GM18519 (cell line): ENCODE data around the gene BEND3.
A peak's percentile ranks its signal among the peaks of the same experiment; 100 is the strongest.
"Not testable (repeated sequence)": the region's sequence is repeated elsewhere in the genome, so short reads cannot be mapped to it uniquely, and the experiment has no call there.

Experiments used
- ATAC-seq: cut with Tn5 transposase; IDR thresholded peaks from one replicate; pipeline ENCODE4 v1.9.1; 2021; ENCODE audit warnings: mild to moderate bottlenecking, moderate library complexity; ENCODE audit not compliant: unreplicated experiment, low FRiP score

Gene BEND3

DNA sequence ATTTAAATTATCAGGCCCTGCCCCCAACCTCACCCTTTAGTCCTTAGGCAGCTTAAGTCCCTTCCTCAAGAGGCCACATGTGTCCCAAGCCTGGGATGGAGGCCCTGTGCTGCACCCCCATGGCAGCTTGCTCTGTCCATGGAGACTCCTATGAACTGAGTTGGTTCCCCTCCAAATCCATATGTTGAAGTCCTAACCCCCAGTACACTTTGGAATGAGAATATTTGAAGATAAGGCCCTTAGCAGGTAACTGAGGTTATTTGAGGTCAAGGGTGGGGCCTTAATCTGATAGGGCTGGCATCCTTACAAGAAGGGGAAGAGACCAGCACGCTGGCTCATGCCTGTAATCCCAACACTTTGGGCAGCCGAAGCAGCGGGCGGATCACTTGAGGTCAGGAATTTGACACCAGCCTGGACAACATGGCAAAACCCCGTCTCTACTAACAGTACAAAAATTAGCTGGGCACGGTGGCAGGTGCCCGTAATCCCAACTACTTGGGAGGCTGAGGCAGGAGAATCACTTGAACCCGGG is 6.7 kb upstream of the BEND3 start:
- ATAC-seq, result no peak

DNA sequence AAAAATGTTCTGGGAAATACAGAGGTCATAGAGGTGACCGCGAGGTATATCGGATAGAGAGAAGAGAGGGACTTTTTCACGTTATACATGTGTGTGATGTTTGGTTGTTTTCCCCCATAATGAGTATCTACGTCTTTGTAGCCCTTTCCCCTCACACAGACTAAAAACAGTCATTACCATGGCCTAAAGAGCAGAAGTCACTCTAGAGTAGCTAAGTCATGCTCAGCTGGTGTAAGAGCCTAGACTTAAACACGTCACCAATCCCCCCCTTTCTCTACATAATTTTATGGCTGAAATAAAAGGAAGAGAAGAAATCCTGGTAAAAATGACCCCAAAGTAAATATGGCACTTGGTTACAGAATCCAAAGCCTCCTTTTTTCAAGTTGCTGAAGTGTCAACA is 6.0 kb upstream of the BEND3 start:
- ATAC-seq, result no peak

DNA sequence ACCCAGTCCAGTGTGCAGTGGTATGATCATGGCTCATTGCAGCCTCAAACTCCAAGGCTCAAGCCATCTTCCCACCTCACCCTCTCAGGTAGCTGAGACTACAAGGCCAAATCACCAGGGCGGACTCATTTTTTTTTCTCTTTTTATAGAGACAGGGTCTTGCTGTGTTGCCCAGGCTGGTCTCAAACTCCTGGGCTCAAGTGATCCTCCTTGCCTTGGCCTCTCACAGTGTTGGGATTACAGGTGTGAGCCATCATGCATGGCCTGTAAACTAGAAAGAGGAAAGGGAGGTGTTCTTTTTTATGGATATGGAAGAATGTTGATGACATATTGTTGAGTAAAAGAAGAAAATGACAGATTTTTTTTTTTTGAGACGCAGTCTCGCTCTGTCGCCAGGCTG is 5.1 kb upstream of the BEND3 start:
- no peak for ATAC-seq

DNA sequence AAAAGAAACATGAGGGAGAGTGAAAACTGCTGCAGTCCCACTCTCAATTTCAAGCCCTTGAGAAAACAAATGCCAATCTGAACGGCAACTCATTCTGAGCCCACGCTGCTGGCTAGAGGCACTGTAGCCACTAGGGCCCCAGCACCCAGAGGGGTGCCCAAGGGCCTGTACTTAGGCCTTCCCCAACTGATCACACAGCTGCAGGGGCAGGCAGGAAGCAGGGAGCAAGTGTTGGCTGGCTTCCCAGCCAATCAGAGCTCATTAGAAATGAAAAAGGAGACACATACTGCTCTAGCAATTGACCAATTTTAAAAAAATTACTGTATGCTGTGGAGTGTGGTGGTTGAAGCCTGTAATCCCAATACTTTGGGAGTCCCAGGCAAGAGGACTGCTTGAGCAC is 3.7 kb upstream of the BEND3 start:
- ATAC-seq, result no peak

GRCh38 chr6:107118540-107118939 is 3.2 kb upstream of the BEND3 start:
- not testable (repeated sequence) for ATAC-seq

DNA sequence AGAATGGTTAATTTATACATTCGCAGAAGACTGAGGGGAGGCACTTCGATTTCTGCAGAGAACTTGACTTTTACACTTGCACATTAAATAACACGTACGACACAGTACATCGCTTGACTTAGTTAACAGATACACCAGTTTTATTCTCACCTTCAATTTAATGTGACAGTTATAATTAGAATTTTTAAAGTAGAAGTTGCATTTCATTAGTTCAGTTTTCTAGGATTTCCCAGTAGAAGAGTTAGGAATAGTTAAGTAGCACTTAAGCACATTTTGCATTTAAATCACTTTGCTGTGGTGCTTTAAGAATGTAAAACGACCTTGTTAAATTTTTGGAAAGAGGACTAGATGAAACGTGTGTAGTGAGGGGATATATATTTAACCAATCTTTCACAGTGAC is 1.6 kb upstream of the BEND3 start:
- ATAC-seq, result no peak

GRCh38 chr6:107116328-107116892 is 1.1 kb upstream of the BEND3 start:
- no peak for ATAC-seq

GRCh38 chr6:107115695-107116327 is 496 bp upstream of the BEND3 start:
- ATAC-seq, result no peak

GRCh38 chr6:107114213-107114925 is 946 bp downstream of the BEND3 start:
- ATAC-seq, result peak; percentile 56

DNA sequence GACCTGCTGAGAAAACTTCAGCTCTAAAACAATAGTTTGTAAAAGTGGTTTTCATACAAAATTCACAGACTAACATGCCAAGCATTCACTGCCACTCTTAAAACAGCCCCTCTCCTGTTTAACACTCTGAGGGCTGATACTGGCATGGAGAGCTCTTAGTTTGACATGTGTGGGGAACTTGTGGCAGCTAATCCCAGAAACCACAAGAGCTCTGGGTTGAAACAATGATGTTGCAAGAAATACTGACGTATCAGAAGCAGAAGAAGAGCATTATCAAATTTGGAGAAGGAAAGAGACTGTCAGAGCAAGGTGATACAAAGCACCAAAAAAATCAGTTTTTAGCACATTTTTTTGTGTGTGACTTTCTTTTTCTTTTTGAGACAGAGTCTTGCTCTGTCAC is 5.1 kb downstream of the BEND3 start:
- ATAC-seq, result no peak

GRCh38 chr6:107108201-107108890 is 7.0 kb downstream of the BEND3 start:
- ATAC-seq, result no peak

DNA sequence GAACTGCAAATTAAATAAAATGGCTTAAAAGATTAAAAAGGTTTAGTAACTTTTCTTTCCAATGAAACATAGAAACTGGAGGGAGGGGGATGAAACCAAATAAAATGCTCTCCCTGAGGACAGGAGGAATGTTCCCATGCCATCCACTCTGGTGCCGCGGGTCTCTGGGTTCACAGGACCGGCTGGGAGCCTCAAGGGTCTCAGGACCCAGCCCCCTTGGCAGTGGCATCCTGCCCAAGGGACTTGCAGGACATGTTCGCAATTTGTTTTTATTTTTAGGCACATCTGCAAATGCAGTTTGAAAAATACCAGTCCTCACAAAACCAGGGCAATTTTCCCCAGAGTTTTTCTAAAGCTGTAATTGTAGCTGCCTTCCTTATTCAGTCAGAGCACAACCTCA is 7.5 kb downstream of the BEND3 start:
- no peak for ATAC-seq

GRCh38 chr6:107106165-107106564 is 9.2 kb downstream of the BEND3 start:
- no peak for ATAC-seq

DNA sequence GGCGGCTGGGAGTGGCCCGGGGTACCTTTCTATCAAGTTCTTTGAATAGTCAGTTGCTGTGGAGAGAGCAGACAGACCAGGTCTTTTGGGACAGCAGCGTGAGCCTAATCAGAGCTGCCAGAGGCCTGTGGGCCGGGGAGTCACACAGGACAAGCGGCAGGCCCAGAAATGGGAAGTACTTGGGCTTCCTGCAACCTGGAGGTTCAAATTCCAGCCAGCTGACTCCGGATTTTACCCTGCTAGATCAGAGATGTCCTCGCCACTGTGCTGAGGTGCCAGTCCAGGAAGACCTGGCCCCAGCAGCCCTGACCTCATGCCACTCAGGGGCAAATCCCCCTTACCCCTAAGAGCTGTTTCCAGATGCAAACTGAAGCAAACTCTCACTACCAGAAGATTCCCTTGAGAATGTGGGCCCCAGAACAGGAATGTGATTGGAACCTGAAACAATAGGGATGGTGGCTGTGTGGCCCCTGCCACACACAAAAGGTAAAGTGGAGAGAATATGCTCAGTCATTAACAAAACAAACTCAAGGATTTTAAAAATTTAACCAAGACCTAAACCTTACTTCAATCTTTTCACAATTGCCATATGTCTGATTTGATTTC is 9.7 kb downstream of the BEND3 start:
- no peak for ATAC-seq

DNA sequence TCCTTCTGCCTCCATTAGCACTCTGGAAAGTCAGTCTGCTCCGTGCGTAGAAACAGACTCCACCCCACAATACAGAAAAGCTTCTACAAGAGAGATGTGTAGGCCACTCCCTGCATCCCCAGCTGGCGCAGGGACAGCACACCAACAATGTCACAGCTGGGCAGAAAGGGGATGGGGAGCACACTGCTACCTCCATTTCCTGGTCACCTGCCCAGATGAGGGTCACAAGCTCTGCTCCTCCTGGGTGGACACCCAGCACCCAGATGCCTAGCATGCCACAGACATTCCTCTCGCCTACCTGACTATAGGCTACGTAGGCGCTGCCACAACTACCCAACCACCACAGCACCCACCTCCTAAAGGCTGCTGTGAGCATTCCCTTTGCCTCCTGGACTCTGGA is 12.2 kb downstream of the BEND3 start:
- ATAC-seq, result no peak

GRCh38 chr6:107102414-107102805 is 12.9 kb downstream of the BEND3 start:
- ATAC-seq, result no peak

GRCh38 chr6:107101686-107102413 is 13.5 kb downstream of the BEND3 start:
- ATAC-seq, result no peak

GRCh38 chr6:107101211-107101610 is 14.1 kb downstream of the BEND3 start:
- no peak for ATAC-seq

- ATAC-seq, result no peak
Observed at GRCh38 chr6:107098436-107099307, 16.6 kb downstream of the BEND3 start.
